Measurements from ENCODE around the gene EXTL2. TPM values are rescaled to one million over a fixed set of nuclear protein-coding genes. Genes with fewer than 3 reads are reported as not detected.

The EXTL2 gene, protein sequence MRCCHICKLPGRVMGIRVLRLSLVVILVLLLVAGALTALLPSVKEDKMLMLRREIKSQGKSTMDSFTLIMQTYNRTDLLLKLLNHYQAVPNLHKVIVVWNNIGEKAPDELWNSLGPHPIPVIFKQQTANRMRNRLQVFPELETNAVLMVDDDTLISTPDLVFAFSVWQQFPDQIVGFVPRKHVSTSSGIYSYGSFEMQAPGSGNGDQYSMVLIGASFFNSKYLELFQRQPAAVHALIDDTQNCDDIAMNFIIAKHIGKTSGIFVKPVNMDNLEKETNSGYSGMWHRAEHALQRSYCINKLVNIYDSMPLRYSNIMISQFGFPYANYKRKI
- 9.0 and 34.2 TPM in 2 replicates for total RNA-seq

GRCh38 chr1:100894603-100895539 lies at the start of gene EXTL2:
Gene EXTL2 (minus strand): TSS chr1:100894842. CDS start chr1:100888757, 6,085 bp downstream.

GRCh38 chr1:100895540-100896480 lies 1.2 kb upstream of the EXTL2 start, which contains the start of gene SLC30A7:
Gene SLC30A7 (plus strand): TSS chr1:100896090. CDS start chr1:100896263, 173 bp downstream.

Other genes starting within 250 kb of the EXTL2 start
- gene VCAM1, start 175.1 kb downstream of the EXTL2 start, total RNA-seq: 33.8 and 113 TPM in 2 replicates
- 72.9 and 131 TPM in 2 replicates for gene SLC30A7, start 1.2 kb upstream of the EXTL2 start, total RNA-seq
- 22.0 and 31.5 TPM in 2 replicates for gene DPH5, start 130.9 kb upstream of the EXTL2 start, total RNA-seq